Measurements from ENCODE around the gene NSD1. TPM values are rescaled to one million over a fixed set of nuclear protein-coding genes. Genes with fewer than 3 reads are reported as not detected.

Gene NSD1
- total and polyA plus RNA-seq, 2 of the 8 experiments (the other 6 are each of a cell fraction or from before 2014, with no cell fraction given) = 22.8 to 168 TPM

- no peak overlapping the region; the same call in 1 of the 2 replicates for H3K27ac ChIP-seq (ENCODE audit: low read depth, low read length)
- 0 out of 2 replicates have a peak, but pooled peaks cover 2% of the 10 kb centered on the region for H3K79me1 ChIP-seq (ENCODE audit: low read depth, low read length)
- H2AFZ ChIP-seq (ENCODE audit: low read length) = no peak overlapping the region
- no peak overlapping the region for H4K5ac ChIP-seq (ENCODE audit: insufficient read length, low read depth, low read length)
- H3K27me3 ChIP-seq (replicated peaks in 1 of 4; ENCODE audit: control insufficient read depth in 3 of 4, extremely low read depth in 1 of 4, insufficient read depth in 3 of 4, low read length in 3 of 4) = no peaks in the 10 kb centered on the region
- no peak overlapping the region for H3K4ac ChIP-seq (replicated peaks; ENCODE audit: insufficient read length, low read depth, low read length)
- no peak overlapping the region for H3K9ac ChIP-seq (replicated peaks in 1 of 4; ENCODE audit: extremely low read depth in 1 of 4, low read depth in 3 of 4, low read length in 3 of 4)
- no peak overlapping the region for H4K8ac ChIP-seq (ENCODE audit: extremely low read depth, insufficient read depth, low read length)
- ChIA-PET CTCF (ENCODE audit: partially characterized antibody) (interaction anchor here (1.0 to 9.4 kb wide), 4 partner anchors 9 to 24 kb away, joined by 3 to 100 read pairs (median 30); partner anchors contain the start of gene FGFR4), POLR2A (ENCODE audit: partially characterized antibody) (interaction anchor here (0.9 to 4.1 kb wide), 4 partner anchors 8 to 442 kb away, joined by 3 to 23 read pairs (median 13); partner anchors contain the start of genes FGFR4 and NSD1)
- H3K4me3 ChIP-seq (ENCODE audit: extremely low read depth in 1 of 4, insufficient read depth in 2 of 4, low read depth in 3 of 4, low read length in 4 of 4) = no peak overlapping the region
- H2BK5ac ChIP-seq (ENCODE audit: low read depth, low read length) = no peak overlapping the region
- H2AK5ac ChIP-seq (ENCODE audit: low read depth, low read length) = no peak overlapping the region
- no peak overlapping the region for H2BK12ac ChIP-seq (ENCODE audit: low read depth, low read length)
- 94% methylated on average over 27 of the region's 29 CpGs; no CpG with 5 or more reads in 1 of the 2 experiments for WGBS, 2 experiments (ENCODE audit: extremely low coverage in 1 of 2, insufficient coverage in 1 of 2, insufficient read length in 1 of 2, insufficient replicate concordance in 2 of 2, low coverage in 1 of 2, low lambda C conversion rate in 2 of 2, missing lambda C conversion rate in 1 of 2)
- H3K56ac ChIP-seq (replicated peaks; ENCODE audit: insufficient read length, low read depth, low read length) = no peak overlapping the region
- H2BK15ac ChIP-seq (ENCODE audit: low read length) = no peak overlapping the region
- no peak for FAIRE-seq
- H3K18ac ChIP-seq (ENCODE audit: extremely low read depth, low read length) = no peak overlapping the region
- H2BK20ac ChIP-seq (ENCODE audit: low read length) = no peak overlapping the region
- no peak for DNase-seq (ENCODE audit: low read depth in 1 of 2, low spot score in 2 of 2)
- H3K4me2 ChIP-seq (ENCODE audit: insufficient read depth in 1 of 2, low read depth in 2 of 2, low read length in 2 of 2) = no peak overlapping the region
- H3K4me1 ChIP-seq (replicated peaks in 1 of 4; ENCODE audit: control insufficient read depth in 3 of 4, insufficient read depth in 4 of 4, low read length in 3 of 4) = peaks cover 0 to 13% (median 9%) of the 10 kb centered on the region in 4 experiments; a peak in 5 of 7 replicates
- H4K20me1 ChIP-seq (replicated peaks in 1 of 2; ENCODE audit: control insufficient read depth in 1 of 2, insufficient read depth in 2 of 2, low read length in 2 of 2) = peaks cover 3% of the 10 kb centered on the region in 2 experiments
- H3K9me3 ChIP-seq (ENCODE audit: insufficient read depth in 2 of 2, low read depth in 1 of 2, low read length in 1 of 2) = no peaks in the 10 kb centered on the region
- H2BK120ac ChIP-seq (replicated peaks; ENCODE audit: low read depth, low read length) = no peak overlapping the region
- 0 out of 2 replicates have a peak, but pooled peaks cover 1% of the 10 kb centered on the region for H3K23me2 ChIP-seq (ENCODE audit: low read depth, low read length)
- H3K79me2 ChIP-seq (ENCODE audit: control insufficient read depth in 1 of 2, insufficient read depth in 2 of 2, low read length in 2 of 2) = no peaks in the 10 kb centered on the region
- H4K91ac ChIP-seq (replicated peaks; ENCODE audit: insufficient read length, low read length) = no peak overlapping the region
- H3K23ac ChIP-seq (ENCODE audit: insufficient read length) = no peak overlapping the region
- peaks cover 17 to 27% (median 23%) of the 10 kb centered on the region in 4 experiments; a peak in 7 of 8 replicates for H3K36me3 ChIP-seq (ENCODE audit: control insufficient read depth in 2 of 4, insufficient read depth in 4 of 4, low read length in 3 of 4)
- no peak overlapping the region for H3K14ac ChIP-seq (ENCODE audit: insufficient read length)
- TF ChIP-seq JUND (IDR thresholded peaks at IDR 0.05; ENCODE audit: low read length) (no peak), RAD21 (IDR thresholded peaks at IDR 0.05 in 1 of 2, conservative IDR thresholded peaks at IDR 0.05 in 1 of 2; ENCODE audit: low read depth in 2 of 2, low read length in 2 of 2) (no peak), ASH2L (IDR thresholded peaks at IDR 0.05; ENCODE audit: low read length) (no peak), SIRT6 (IDR thresholded peaks at IDR 0.05; ENCODE audit: low read length) (no peak)
These were observed 37.2 kb upstream of the NSD1 start for GRCh38 chr5:177096162-177097015.
